ENCODE measurements around the gene MYH8.

The MYH8 gene

DNA sequence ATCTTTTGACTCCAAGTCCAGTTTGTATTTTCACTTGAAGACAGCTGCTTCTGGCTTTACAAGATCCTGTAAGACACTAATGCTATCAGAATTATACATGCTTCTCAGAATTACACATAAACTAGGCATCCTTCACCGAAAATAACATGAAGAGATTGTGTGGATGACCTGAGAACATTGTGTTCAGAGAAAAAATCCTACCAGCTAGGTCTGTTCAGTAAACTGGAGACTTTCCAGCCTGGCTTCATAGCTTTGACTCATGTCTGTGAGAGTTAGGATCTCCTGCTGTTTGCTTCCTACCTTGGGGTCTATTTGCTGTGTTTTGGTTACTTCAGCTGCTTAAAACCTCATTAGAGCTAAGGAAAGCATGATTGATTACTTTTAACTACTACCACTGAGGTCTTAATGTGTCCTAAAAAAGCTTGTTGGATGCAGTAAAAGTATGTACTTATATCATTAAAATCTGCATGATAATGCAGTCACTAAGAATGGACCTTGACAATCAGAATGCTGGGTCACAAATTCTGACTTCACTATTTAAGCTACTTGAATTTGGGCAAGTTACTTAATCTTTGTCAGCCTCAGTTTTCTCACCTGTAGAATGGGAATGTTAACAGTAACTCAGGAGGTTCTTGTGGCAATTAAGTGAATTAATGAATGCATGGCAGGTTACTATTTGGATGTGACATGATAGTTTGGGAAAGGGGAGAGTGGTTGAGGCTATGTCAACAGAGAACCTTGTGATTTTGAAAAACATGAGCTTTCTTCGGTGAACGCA, 40.9 kb downstream of the MYH8 start:
- no peak for DNase-seq

GRCh38 chr17:10372906-10373305, 48.8 kb downstream of the MYH8 start, which contains the start of gene MYH13:
TSS of gene MYH13 (minus strand) at chr17:10373006. CDS start at chr17:10364530, 8,476 bp downstream.
- DNase-seq: no peak

DNA sequence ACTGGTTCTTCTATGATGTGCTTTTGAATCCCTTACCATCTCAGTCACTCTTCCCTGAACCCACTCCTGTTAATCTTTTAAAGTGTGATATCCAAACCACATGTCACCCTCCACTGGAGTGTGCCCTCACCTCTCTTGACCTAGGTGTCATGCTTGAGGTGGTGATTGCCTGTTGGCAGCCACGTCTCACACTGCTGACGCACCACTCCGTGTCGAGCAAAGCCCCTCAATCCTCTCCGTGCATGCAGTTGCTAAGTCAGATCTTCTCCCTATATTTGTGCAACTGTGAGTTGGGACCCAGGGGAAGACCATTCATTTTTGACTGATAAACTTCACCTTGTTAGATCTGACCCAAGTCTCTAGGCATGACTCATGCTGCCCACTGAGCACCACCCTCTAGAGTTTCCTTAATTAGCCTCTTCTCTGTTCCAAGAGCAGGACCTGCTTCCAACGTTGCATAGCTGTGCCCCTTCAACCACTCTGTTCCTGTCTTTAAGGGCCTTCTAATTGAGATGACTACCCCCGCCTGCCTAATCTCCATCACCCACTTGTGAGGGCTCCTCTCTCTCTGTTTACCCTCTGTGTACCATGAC, 51.6 kb downstream of the MYH8 start:
- DNase-seq: no peak

GRCh38 chr17:10369239-10369638, 52.5 kb downstream of the MYH8 start:
- DNase-seq: no peak

GRCh38 chr17:10368561-10368960, 53.2 kb downstream of the MYH8 start:
- no peak for DNase-seq

DNA sequence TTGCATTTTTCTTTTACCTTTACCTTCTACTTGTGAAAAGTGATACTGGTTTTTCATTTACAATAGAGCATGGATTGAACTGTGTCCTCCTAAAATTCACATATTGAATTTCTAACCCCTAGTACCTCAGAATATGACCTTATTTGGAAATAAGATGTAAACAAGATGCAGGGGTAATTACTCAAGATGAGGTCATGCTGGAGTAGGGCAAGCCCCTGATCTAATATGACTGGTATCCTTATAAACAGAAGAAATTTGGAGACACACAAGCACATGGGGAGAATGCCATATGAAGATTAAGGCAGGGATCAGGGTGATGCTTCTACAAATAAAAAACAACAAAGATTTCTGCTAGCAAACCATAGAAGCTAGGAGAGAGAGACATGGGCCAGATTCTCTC, 61.2 kb downstream of the MYH8 start:
- DNase-seq: no peak

GRCh38 chr17:10357768-10358167, 64.0 kb downstream of the MYH8 start:
- DNase-seq: no peak

DNA sequence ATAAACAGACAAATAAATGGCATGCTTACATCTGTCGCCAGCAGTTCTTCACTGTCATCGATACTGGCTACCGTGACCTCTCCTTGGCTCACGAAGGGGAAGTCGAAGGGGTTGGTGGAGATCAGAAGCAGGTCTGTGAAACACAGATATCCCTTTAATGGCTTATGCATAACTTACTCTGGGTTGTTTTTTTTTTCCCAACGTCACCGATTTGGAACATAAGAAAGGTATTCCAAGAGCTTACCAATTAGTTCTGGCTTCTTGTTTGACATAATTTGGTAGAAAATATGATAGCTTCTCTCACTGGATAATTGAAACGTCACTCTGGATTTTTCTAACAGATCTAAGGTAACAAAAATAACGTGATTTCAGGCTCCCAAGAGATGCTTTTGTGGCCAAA, 67.1 kb downstream of the MYH8 start:
- no peak for DNase-seq

DNA sequence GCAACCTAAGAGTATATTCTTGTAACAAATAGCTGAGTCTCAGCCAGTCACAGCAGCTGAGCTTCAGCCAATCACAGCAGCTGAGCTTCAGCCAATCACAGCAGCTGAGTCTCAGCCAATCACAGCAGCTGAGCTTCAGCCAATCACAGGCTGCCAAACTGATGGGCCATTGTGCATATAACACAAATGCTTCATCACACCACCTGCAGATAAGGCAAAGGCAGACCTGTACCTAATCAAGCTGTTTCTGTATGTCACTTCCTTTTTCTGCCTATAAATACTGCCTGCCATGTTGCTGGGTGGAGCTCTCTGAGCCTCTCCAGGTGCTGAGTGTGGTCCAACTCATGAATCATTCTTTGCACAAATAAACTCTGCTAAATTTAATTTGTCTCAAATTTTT, 68.9 kb downstream of the MYH8 start:
- DNase-seq: no peak

GRCh38 chr17:10349403-10349802, 72.3 kb downstream of the MYH8 start:
- DNase-seq: no peak

- no peak for DNase-seq
These were observed 76.9 kb downstream of the MYH8 start for GRCh38 chr17:10344816-10345215.

All from CD4-positive, alpha-beta T cell treated with Interleukin-17A for 1 hour (primary cell).